Mesenchymal stem cell (in vitro differentiated cells and primary cell): ENCODE data around the gene FADS6.

ENCODE experiments used
- DNase-seq: peaks from one replicate; pipeline ENCODE4 v3.0.0-alpha.2; 2013
- H2AFZ ChIP-seq: one replicate; pipeline ENCODE4 v1.6.1; 2013; ENCODE audit warnings: low read depth, mild to moderate bottlenecking, control low read depth, inconsistent platforms, low read length, moderate library complexity
- H2AK5ac ChIP-seq: 2 replicates; pipeline ENCODE4 v1.6.1; 2013; ENCODE audit warnings: low read length, moderate library complexity, mild to moderate bottlenecking, inconsistent platforms; ENCODE audit not compliant: severe bottlenecking
- H2BK120ac ChIP-seq: one replicate; pipeline ENCODE4 v1.6.1; 2013; ENCODE audit warnings: low read depth, mild to moderate bottlenecking, inconsistent platforms, low read length, moderate library complexity
- H2BK12ac ChIP-seq, 2 experiments: one replicate each; pipeline ENCODE4 v1.6.1; 2013; ENCODE audit warnings: inconsistent platforms in 2 of 2, low read length in 2 of 2, mild to moderate bottlenecking in 2 of 2, moderate library complexity in 2 of 2, control low read depth in 1 of 2
- H2BK15ac ChIP-seq: one replicate; pipeline ENCODE4 v1.6.1; 2013; ENCODE audit warnings: mild to moderate bottlenecking, low read depth, inconsistent platforms; ENCODE audit not compliant: poor library complexity, severe bottlenecking
- H2BK5ac ChIP-seq: 2 replicates; pipeline ENCODE4 v1.6.1; 2013; ENCODE audit warnings: low read depth, mild to moderate bottlenecking, low read length, control low read depth, inconsistent platforms; ENCODE audit not compliant: poor library complexity, severe bottlenecking
- H3K14ac ChIP-seq, 2 experiments: one replicate each; pipeline ENCODE4 v1.6.1; 2013; ENCODE audit warnings: inconsistent platforms in 2 of 2, low read length in 2 of 2, control low read depth in 1 of 2, mild to moderate bottlenecking in 1 of 2, moderate library complexity in 1 of 2
- H3K18ac ChIP-seq, 2 experiments: one replicate each; pipeline ENCODE4 v1.6.1; 2013; ENCODE audit warnings: inconsistent platforms in 2 of 2, low read length in 2 of 2, control low read depth in 1 of 2, low read depth in 1 of 2, mild to moderate bottlenecking in 1 of 2
- H3K23ac ChIP-seq, 2 experiments: one replicate each; pipeline ENCODE4 v1.6.1; 2013; ENCODE audit warnings: inconsistent platforms in 2 of 2, low read length in 2 of 2, mild to moderate bottlenecking in 2 of 2, moderate library complexity in 2 of 2, control low read depth in 1 of 2
- H3K27ac ChIP-seq: 2 replicates; pipeline ENCODE4 v1.5.1; 2013; ENCODE audit warnings: mild to moderate bottlenecking, moderate library complexity, low read length, control low read depth, inconsistent platforms; ENCODE audit not compliant: poor library complexity, severe bottlenecking
- H3K27me3 ChIP-seq, 2 experiments: 2 replicates each; pipeline versions ENCODE4 v1.6.1 to v1.7.0; 2013; ENCODE audit warnings: low read length in 2 of 2, mild to moderate bottlenecking in 2 of 2, moderate library complexity in 2 of 2, control low read depth in 1 of 2, inconsistent platforms in 1 of 2; ENCODE audit not compliant: control insufficient read depth in 1 of 2, insufficient read depth in 1 of 2
- H3K36me3 ChIP-seq, 2 experiments: 2 replicates each; pipeline versions ENCODE4 v1.6.1 to v1.7.0; 2013; ENCODE audit warnings: low read length in 2 of 2, control low read depth in 1 of 2, inconsistent platforms in 1 of 2, low read depth in 1 of 2, mild to moderate bottlenecking in 1 of 2; ENCODE audit not compliant: insufficient read depth in 2 of 2, control insufficient read depth in 1 of 2
- H3K4ac ChIP-seq, 2 experiments: one replicate each; pipeline ENCODE4 v1.6.1; 2013; ENCODE audit warnings: inconsistent platforms in 2 of 2, low read length in 2 of 2, mild to moderate bottlenecking in 2 of 2, moderate library complexity in 2 of 2, control low read depth in 1 of 2, low read depth in 1 of 2
- H3K4me1 ChIP-seq: 2 replicates; pipeline ENCODE4 v1.6.1; 2013; ENCODE audit warnings: low read depth, low read length, control low read depth; ENCODE audit not compliant: control insufficient read depth, insufficient read depth
- H3K4me2 ChIP-seq: 2 replicates; pipeline ENCODE4 v1.6.1; 2013; ENCODE audit warnings: low read length, mild to moderate bottlenecking, inconsistent platforms; ENCODE audit not compliant: poor library complexity, severe bottlenecking
- H3K4me3 ChIP-seq, 2 experiments: 2 replicates each; pipeline versions ENCODE4 v1.5.1 to v1.7.0; 2013; ENCODE audit warnings: low read length in 2 of 2, mild to moderate bottlenecking in 2 of 2, control low read depth in 1 of 2, low read depth in 1 of 2; ENCODE audit not compliant: insufficient read depth in 1 of 2
- H3K79me1 ChIP-seq: replicated peaks from 2 replicates; pipeline ENCODE4 v1.6.1; 2013; ENCODE audit warnings: mild to moderate bottlenecking, control low read depth, low read length, inconsistent platforms; ENCODE audit not compliant: poor library complexity, severe bottlenecking
- H3K9ac ChIP-seq: 2 replicates; pipeline ENCODE4 v1.7.0; 2013; ENCODE audit warnings: mild to moderate bottlenecking, low read length, moderate library complexity
- H3K9me3 ChIP-seq: 2 replicates; pipeline ENCODE4 v1.7.0; 2013; ENCODE audit warnings: mild to moderate bottlenecking, low read length; ENCODE audit not compliant: control insufficient read depth
- H4K8ac ChIP-seq: one replicate; pipeline ENCODE4 v1.6.1; 2013; ENCODE audit warnings: inconsistent platforms, mild to moderate bottlenecking, low read length, moderate library complexity
- H4K91ac ChIP-seq: one replicate; pipeline ENCODE4 v1.6.1; 2013; ENCODE audit warnings: mild to moderate bottlenecking, low read length, inconsistent platforms
- WGBS: methylation state at CpG from one replicate; pipeline ENCODE4 v1.1.7; 2013; ENCODE audit warnings: mixed read lengths; 5-methylcytosine and 5-hydroxymethylcytosine counted together

The FADS6 gene

GRCh38 chr17:74831444-74832146, 61.8 kb downstream of the FADS6 start:
- no peak overlapping the region for H2BK15ac ChIP-seq
- H3K18ac ChIP-seq: no peak overlapping the region
- no peak for DNase-seq
- peaks cover 12% of the 10 kb centered on the region for H3K4me1 ChIP-seq
- H3K36me3 ChIP-seq: peaks cover 20 to 68% of the 10 kb centered on the region in 2 experiments
- H3K4me2 ChIP-seq: no peak overlapping the region
- no peak overlapping the region for H2BK5ac ChIP-seq
- no peak overlapping the region for H3K14ac ChIP-seq
- no peaks in the 10 kb centered on the region for H3K9me3 ChIP-seq
- no peak overlapping the region for H4K8ac ChIP-seq
- no peak overlapping the region for H3K23ac ChIP-seq
- no peak overlapping the region for H3K4ac ChIP-seq
- no peak overlapping the region for H3K9ac ChIP-seq
- no peak overlapping the region for H2AK5ac ChIP-seq
- no peaks in the 10 kb centered on the region for H3K79me1 ChIP-seq
- H2BK120ac ChIP-seq: no peak overlapping the region
- WGBS: 90% methylated on average over 22 of the region's 22 CpGs
- H3K27ac ChIP-seq: no peak overlapping the region
- H2AFZ ChIP-seq: no peak overlapping the region
- no peak overlapping the region for H4K91ac ChIP-seq
- H3K4me3 ChIP-seq: no peak overlapping the region
- no peak overlapping the region for H2BK12ac ChIP-seq
- H3K27me3 ChIP-seq: no peaks in the 10 kb centered on the region

DNA sequence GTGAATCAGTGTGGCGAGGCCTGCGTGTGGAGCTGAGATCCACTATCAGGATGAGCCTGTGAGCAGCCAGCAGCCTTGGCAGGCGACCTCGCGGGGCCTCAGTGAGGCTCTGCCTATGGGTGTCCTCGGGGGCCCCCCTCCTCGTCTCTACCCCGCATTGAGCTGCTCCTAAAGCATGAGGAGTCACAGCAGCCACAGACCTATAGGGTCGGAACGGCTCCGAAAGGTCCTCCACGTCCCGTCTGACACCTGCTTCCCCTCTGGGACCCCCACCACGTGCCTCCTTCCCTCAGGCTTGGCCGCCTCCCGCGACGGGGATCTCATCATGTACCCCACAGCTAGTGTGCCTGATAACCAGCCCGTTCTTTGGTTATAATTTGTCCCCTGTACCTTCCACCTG, 62.6 kb downstream of the FADS6 start:
- Histone ChIP-seq H4K8ac (no peak overlapping the region), H4K91ac (no peak overlapping the region), H2AFZ (no peak overlapping the region), H3K4me1 (peaks cover 12% of the 10 kb centered on the region), H3K27ac (no peak overlapping the region), H3K18ac (no peak overlapping the region), H3K14ac (no peak overlapping the region), H3K4me3 (no peak overlapping the region), H2BK15ac (no peak overlapping the region), H2BK5ac (no peak overlapping the region), H3K4me2 (no peak overlapping the region), H2BK120ac (no peak overlapping the region), H3K23ac (no peak overlapping the region), H3K27me3 (no peaks in the 10 kb centered on the region), H3K4ac (no peak overlapping the region), H3K36me3 (peaks cover 13 to 68% of the 10 kb centered on the region in 2 experiments), H3K9ac (no peak overlapping the region), H2BK12ac (no peak overlapping the region), H3K9me3 (no peaks in the 10 kb centered on the region), H3K79me1 (no peaks in the 10 kb centered on the region), H2AK5ac (no peak overlapping the region)
- 96% methylated on average over 19 of the region's 19 CpGs for WGBS
- no peak for DNase-seq

DNA sequence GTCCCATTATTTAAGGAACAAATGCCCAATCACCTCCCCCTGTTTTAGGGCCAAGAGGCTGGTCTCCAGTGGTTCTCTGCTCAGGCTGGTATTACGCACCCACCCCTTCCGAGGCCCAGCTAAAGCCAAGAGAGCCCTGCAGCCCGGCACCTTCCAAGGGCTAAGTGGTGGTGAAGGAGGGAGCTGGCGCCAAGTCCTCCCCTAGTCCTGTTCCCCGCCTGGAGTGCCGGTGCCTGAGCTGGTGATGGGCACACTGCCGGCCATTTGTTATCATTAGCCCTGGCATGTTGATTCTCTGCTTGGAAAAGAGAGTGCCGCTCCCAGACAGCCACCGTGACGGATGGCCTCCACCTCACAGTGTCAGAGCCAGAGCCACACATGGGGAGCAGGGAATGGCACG, 65.6 kb downstream of the FADS6 start:
- Histone ChIP-seq H3K9me3 (no peaks in the 10 kb centered on the region), H3K14ac (no peak overlapping the region), H2AK5ac (no peak overlapping the region), H2BK12ac (no peak overlapping the region), H4K91ac (no peak overlapping the region), H3K27ac (no peak overlapping the region), H4K8ac (no peak overlapping the region), H3K4me3 (no peak overlapping the region), H2BK5ac (no peak overlapping the region), H2AFZ (no peak overlapping the region), H3K79me1 (no peaks in the 10 kb centered on the region), H3K4me1 (peaks cover 3% of the 10 kb centered on the region), H3K9ac (no peak overlapping the region), H2BK15ac (no peak overlapping the region), H3K4me2 (no peak overlapping the region), H3K18ac (no peak overlapping the region), H2BK120ac (no peak overlapping the region), H3K36me3 (peaks cover 28 to 81% of the 10 kb centered on the region in 2 experiments), H3K23ac (no peak overlapping the region), H3K27me3 (no peaks in the 10 kb centered on the region), H3K4ac (no peak overlapping the region)
- WGBS: 95% methylated on average over 11 of the region's 11 CpGs
- DNase-seq: no peak
